ENCODE measurements around the gene NUDT4B.
"Not testable (repeated sequence)": the region's sequence is repeated elsewhere in the genome, so short reads cannot be mapped to it uniquely, and the experiment has no call there.

The NUDT4B gene

GRCh38 chr1:148738667-148739066 is 9.9 kb upstream of the NUDT4B start:
- FAIRE-seq, result not testable (repeated sequence)

GRCh38 chr1:148743200-148743599 is 5.4 kb upstream of the NUDT4B start:
- not testable (repeated sequence) for FAIRE-seq

GRCh38 chr1:148743726-148744720 is 4.6 kb upstream of the NUDT4B start:
- FAIRE-seq, result not testable (repeated sequence)

GRCh38 chr1:148749335-148749681 is 734 bp downstream of the NUDT4B start:
- FAIRE-seq, result not testable (repeated sequence)

GRCh38 chr1:148756231-148756630 is 7.7 kb downstream of the NUDT4B start:
- FAIRE-seq, result not testable (repeated sequence)

GRCh38 chr1:148757446-148757845 is 8.9 kb downstream of the NUDT4B start:
- FAIRE-seq, result not testable (repeated sequence)

- FAIRE-seq, result not testable (repeated sequence)
Observed at GRCh38 chr1:148758412-148758811, 9.8 kb downstream of the NUDT4B start.

GRCh38 chr1:148758925-148759324 is 10.4 kb downstream of the NUDT4B start:
- FAIRE-seq, result not testable (repeated sequence)

GRCh38 chr1:148759749-148760148 is 11.2 kb downstream of the NUDT4B start:
- not testable (repeated sequence) for FAIRE-seq

- FAIRE-seq, result not testable (repeated sequence)
Observed at GRCh38 chr1:148760206-148760605, 11.6 kb downstream of the NUDT4B start.

GRCh38 chr1:148761360-148761759 is 12.8 kb downstream of the NUDT4B start:
- peak; percentile 80 for FAIRE-seq

GRCh38 chr1:148765238-148766019 is 16.9 kb downstream of the NUDT4B start:
- not testable (repeated sequence) for FAIRE-seq

GRCh38 chr1:148768541-148768940 is 20.0 kb downstream of the NUDT4B start:
- FAIRE-seq, result not testable (repeated sequence)

GRCh38 chr1:148769495-148769894 is 20.9 kb downstream of the NUDT4B start:
- not testable (repeated sequence) for FAIRE-seq

- FAIRE-seq, result not testable (repeated sequence)
Observed at GRCh38 chr1:148773690-148774089, 25.1 kb downstream of the NUDT4B start.

- FAIRE-seq, result not testable (repeated sequence)
Observed at GRCh38 chr1:148774102-148774501, 25.5 kb downstream of the NUDT4B start.

GRCh38 chr1:148775263-148775662 is 26.7 kb downstream of the NUDT4B start:
- FAIRE-seq, result not testable (repeated sequence)

- not testable (repeated sequence) for FAIRE-seq
Observed at GRCh38 chr1:148777649-148778048, 29.1 kb downstream of the NUDT4B start.

- FAIRE-seq, result not testable (repeated sequence)
Observed at GRCh38 chr1:148780404-148780803, 31.8 kb downstream of the NUDT4B start.

- FAIRE-seq, result not testable (repeated sequence)
Observed at GRCh38 chr1:148791543-148792099, 43.0 kb downstream of the NUDT4B start.

GRCh38 chr1:148793762-148794332 is 45.3 kb downstream of the NUDT4B start:
- not testable (repeated sequence) for FAIRE-seq
